Naive thymus-derived CD8-positive, alpha-beta T cell (primary cell): ENCODE data around the gene TLCD3A. TPM values are rescaled to one million over a fixed set of nuclear protein-coding genes. Genes with fewer than 3 reads are reported as not detected.
A peak's percentile ranks its signal among the peaks of the same experiment; 100 is the strongest.

ENCODE experiments used
- ATAC-seq, 2 donors: fragments of 150-1000 bp; cut with Tn5 transposase in 1 of 2; sonication (Bioruptor Pico), chemical (Tn5 transposase) in 1 of 2; 1 replicate in 1 of 2; 2 replicates in 1 of 2; pipeline ENCODE4 v1.10.0; 2021; ENCODE audit warnings: mild to moderate bottlenecking in 2 of 2, moderate library complexity in 2 of 2
- POLR2A ChIA-PET: fragments of 350-600 bp; sonication (Branson Sonifier 250); formaldehyde crosslinking; loops from one replicate; lab custom pipeline; 2021; ENCODE audit warnings: antibody characterized with exemption; lab: Charles Lee
- DNase-seq, 10 donors: peaks; one replicate each; pipeline versions ENCODE4 v3.0.0 to v3.0.0-alpha.2; 2020 to 2022
- H3K27ac Mint-ChIP-seq, 10 donors: one replicate each; pipeline ENCODE4 v1.8.0; 2020 to 2022; ENCODE audit warnings: mild to moderate bottlenecking in 10 of 10, mixed read lengths in 10 of 10, moderate library complexity in 4 of 10, inconsistent platforms in 1 of 10
- H3K27me3 Mint-ChIP-seq, 5 donors: one replicate each; pipeline ENCODE4 v1.8.0; 2021 to 2022; ENCODE audit warnings: mixed read lengths in 5 of 5
- H3K36me3 Mint-ChIP-seq, 3 donors: one replicate each; pipeline ENCODE4 v1.8.0; 2020 to 2022; ENCODE audit warnings: mixed read lengths in 3 of 3, mild to moderate bottlenecking in 2 of 3, inconsistent platforms in 1 of 3
- H3K4me1 Mint-ChIP-seq, 4 donors: one replicate each; pipeline ENCODE4 v1.8.0; 2021 to 2022; ENCODE audit warnings: mixed read lengths in 4 of 4
- H3K4me3 Mint-ChIP-seq, 10 donors: one replicate each; pipeline ENCODE4 v1.8.0; 2020 to 2022; ENCODE audit warnings: mild to moderate bottlenecking in 10 of 10, mixed read lengths in 10 of 10, moderate library complexity in 6 of 10, inconsistent platforms in 1 of 10
- H3K9me3 Mint-ChIP-seq, 9 donors: one replicate each; pipeline ENCODE4 v1.8.0; 2020 to 2022; ENCODE audit warnings: mixed read lengths in 9 of 9, mild to moderate bottlenecking in 3 of 9, inconsistent platforms in 1 of 9, moderate library complexity in 1 of 9
- polyA plus RNA-seq, 3 donors: library from polyadenylated mRNA; unstranded; fragments of 300-500 nt; fragmentation: Illumina TruSeq; gene quantifications; one replicate each; pipeline ENCODE4 v1.2.3, GENCODE V29; 2021
- total RNA-seq, 8 experiments: library from RNA in 2 of 8; stranded (reverse) in 2 of 8; gene quantifications; one replicate each; pipeline ENCODE4 v1.2.3 and lab custom pipeline; 2021 to 2026

TLCD3A gene
- total and polyA plus RNA-seq, 5 experiments from 2014 or later, result 0.98 to 3.8 (median 2.0) TPM

DNA sequence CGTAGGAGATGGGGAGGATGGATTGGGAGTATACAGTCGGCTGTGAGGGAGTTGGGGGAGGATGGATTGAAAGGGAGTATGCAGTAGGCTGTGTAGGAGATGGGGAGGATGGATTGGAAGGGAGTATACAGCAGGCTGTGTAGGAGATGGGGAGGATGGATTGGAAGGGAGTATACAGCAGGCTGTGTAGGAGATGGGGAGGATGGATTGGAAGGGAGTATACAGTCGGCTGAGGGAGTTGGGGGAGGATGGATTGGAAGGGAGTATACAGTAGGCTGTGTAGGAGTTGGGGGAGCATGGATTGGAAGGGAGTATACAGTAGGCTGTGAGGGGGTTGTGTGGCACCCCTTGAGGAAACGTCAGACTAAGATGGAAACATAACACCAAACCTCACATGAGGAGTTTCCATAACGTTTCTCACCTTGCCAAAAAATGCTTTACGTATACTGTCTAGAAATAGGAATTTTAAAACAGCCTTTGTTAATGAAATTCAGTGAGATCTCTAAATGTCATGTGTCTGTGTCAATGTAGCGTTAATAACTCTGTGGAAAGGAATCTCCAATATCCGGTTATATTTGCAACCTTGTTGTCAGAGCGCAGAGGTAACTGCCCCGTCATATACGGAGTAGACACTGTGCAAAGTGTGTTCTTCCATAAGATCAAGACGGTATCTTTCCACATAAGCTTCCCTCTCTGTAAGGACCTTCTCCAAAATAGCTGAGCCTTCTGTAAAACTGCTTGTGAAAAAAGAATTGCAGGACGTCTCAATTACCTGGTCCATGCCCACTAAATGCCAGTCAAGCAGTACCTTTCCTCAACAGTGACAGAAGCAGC, 11.5 kb upstream of the TLCD3A start:
- Mint-ChIP-seq H3K4me3 (no peak overlapping the region), H3K27me3 (peaks cover 0 to 1% (median 0%) of the 10 kb centered on the region in 5 donors), H3K36me3 (no peaks in the 10 kb centered on the region), H3K9me3 (no peaks in the 10 kb centered on the region), H3K4me1 (peaks cover 0 to 5% (median 4%) of the 10 kb centered on the region in 4 donors), H3K27ac (peak overlapping the region in 1 of 10 donors; percentile 48)
- POLR2A ChIA-PET, result no interaction called here
- ATAC-seq (no peak), DNase-seq (no peak)

DNA sequence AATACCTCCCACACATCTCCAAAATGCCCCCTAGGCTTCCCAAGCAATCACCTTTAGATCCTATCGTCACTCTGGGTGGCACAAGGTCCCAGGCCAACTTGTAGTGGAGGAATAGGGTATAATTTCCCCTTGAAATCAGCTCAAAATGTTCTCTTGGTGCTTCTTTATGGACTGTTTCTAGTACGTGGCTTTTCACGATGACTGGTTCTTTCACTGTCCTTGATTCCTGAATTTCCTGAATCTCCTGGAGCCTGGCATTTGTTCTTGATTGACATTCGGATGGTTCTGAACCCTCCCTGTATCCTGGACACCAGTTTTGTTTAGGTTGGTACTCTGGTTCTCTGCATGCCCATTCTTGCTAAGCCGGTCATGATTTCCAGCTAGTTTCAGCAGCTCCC, 10.9 kb upstream of the TLCD3A start:
- POLR2A ChIA-PET, result interaction anchor here (1.2 kb wide), 1 partner anchor 30 kb away, joined by 3 read pairs; no protein-coding TSS in a partner anchor
- ATAC-seq, result no peak
- H3K27me3 Mint-ChIP-seq, result peaks cover 0 to 1% (median 0%) of the 10 kb centered on the region in 5 donors

DNA sequence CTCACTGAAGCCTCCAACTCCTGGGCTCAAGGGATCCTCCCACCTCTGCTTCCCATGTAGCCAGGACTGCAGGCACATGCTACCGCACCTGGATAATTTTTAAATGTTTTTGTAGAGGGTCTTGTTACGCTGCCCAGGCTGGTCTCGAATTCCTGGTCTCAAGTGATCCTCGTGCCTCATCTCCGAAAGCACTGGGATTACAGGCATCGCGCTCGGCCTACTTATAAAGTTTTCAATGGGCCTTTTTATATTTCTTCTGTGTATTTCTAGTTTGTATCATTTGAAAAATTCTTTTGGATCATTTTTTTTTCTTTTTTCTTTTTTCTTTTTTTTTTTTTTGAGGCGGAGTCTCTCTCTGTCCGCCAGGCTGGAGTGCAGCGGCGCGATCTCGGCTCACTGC, 7.3 kb upstream of the TLCD3A start:
- DNase-seq (no peak), ATAC-seq (no peak)
- POLR2A ChIA-PET, result interaction anchor here (0.7 kb wide), 1 partner anchor 735 kb away, joined by 5 read pairs; no protein-coding TSS in a partner anchor
- Mint-ChIP-seq H3K4me3 (no peak overlapping the region), H3K4me1 (no peaks in the 10 kb centered on the region), H3K27me3 (peaks cover 0 to 6% (median 0%) of the 10 kb centered on the region in 5 donors), H3K9me3 (no peaks in the 10 kb centered on the region), H3K36me3 (no peaks in the 10 kb centered on the region), H3K27ac (no peak overlapping the region)

More for the DNA sequence above, 10.9 kb upstream of the TLCD3A start:
- no peak for DNase-seq
- Mint-ChIP-seq H3K9me3 (no peaks in the 10 kb centered on the region), H3K4me3 (no peak overlapping the region), H3K27ac (no peak overlapping the region), H3K36me3 (no peaks in the 10 kb centered on the region), H3K4me1 (peaks cover 0 to 4% (median 3%) of the 10 kb centered on the region in 4 donors)

DNA sequence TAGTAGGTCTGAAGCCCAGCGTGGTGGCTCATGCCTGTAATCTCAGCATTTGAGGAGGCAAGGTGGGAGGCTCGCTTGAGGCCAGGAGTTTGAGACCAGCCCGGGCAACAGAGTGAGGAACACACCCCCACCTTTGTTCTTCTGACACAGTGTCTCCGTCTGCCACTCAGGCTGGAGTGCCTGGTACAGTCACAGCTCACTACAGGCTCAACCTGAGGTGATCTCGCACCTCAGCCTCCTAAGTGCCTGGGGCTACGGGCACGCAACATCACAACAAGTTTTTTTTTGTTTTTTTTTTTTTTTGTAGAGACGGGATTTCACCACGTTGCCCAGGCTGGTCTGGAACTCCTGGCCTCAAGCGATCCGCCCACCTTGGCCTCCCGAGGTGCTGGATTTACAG, 6.7 kb upstream of the TLCD3A start:
- H3K4me3 Mint-ChIP-seq, result no peak overlapping the region
- H3K27me3 Mint-ChIP-seq, result peaks cover 0 to 6% (median 0%) of the 10 kb centered on the region in 5 donors
- DNase-seq (no peak), ATAC-seq (no peak)
- no peaks in the 10 kb centered on the region for H3K36me3 Mint-ChIP-seq
- H3K9me3 Mint-ChIP-seq, result no peaks in the 10 kb centered on the region
- H3K4me1 Mint-ChIP-seq, result peaks cover 0 to 3% (median 0%) of the 10 kb centered on the region in 4 donors
- POLR2A ChIA-PET, result interaction anchor here (0.7 kb wide), 2 partner anchors 56 to 735 kb away, joined by 3 to 5 read pairs; no protein-coding TSS in a partner anchor
- no peak overlapping the region for H3K27ac Mint-ChIP-seq

DNA sequence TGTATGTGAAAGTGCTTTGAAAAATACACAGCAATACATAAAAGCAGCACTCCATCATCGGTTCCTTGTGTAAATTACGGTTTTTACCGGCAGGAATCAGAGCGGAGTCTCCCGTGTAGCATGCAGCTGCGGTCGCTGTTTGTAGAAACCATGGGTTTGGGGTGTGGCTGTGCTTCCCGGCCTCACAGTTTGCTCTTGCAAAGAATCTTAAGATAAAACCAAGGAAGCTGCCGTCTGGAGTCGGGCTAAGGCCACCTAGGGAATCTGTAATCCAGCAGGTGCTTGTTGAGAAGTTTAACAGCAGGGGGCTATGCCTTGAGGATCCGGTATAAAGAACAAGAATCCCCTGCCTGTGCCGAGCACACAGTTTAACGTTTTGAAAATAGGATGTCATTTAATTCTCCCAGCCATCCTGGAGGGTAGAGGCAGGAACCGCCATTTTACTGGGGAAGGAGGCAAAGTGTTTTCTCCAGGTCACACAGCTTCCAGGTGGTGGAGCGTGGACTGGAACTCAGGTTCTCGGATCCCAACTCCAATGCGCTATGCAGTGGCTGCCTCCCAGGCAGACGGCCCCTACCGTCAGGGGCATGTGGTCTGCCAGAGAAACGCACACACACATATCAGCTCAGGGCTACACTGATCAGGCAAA, 6.0 kb upstream of the TLCD3A start:
- Mint-ChIP-seq H3K27me3 (peaks cover 0 to 6% (median 0%) of the 10 kb centered on the region in 5 donors), H3K36me3 (no peaks in the 10 kb centered on the region), H3K9me3 (no peaks in the 10 kb centered on the region), H3K4me3 (no peak overlapping the region), H3K4me1 (peaks cover 0 to 9% (median 0%) of the 10 kb centered on the region in 4 donors), H3K27ac (no peak overlapping the region)
- ATAC-seq (no peak), DNase-seq (no peak)
- POLR2A ChIA-PET, result no interaction called here

DNA sequence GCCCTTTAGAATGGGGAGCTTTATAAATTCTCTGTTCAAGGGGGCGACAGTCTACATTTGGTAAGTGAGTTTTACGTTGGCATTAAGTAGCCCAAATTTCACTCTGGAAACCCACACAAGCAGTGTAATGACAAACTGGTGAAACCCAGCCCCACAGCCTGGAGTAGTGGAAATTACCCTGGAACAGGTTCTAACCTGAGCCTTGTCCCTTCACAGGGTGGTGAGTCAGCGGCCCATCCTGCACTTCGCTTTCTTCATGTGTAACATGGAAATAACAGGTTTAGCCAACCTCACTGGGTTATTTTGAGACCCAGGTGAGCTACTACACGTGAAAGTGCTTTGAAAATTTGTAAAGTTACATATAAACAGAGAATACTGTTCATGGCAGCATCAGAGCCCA, 3.5 kb upstream of the TLCD3A start:
- Mint-ChIP-seq H3K27me3 (peaks cover 0 to 6% (median 0%) of the 10 kb centered on the region in 5 donors), H3K27ac (no peak overlapping the region), H3K9me3 (no peaks in the 10 kb centered on the region), H3K4me3 (peak overlapping the region in 1 of 10 donors; percentile 34), H3K36me3 (no peaks in the 10 kb centered on the region), H3K4me1 (peaks cover 6 to 21% (median 10%) of the 10 kb centered on the region in 4 donors)
- DNase-seq (no peak), ATAC-seq (no peak)
- POLR2A ChIA-PET, result interaction anchor here (0.6 kb wide), 1 partner anchor 356 kb away, joined by 3 read pairs; no protein-coding TSS in a partner anchor

DNA sequence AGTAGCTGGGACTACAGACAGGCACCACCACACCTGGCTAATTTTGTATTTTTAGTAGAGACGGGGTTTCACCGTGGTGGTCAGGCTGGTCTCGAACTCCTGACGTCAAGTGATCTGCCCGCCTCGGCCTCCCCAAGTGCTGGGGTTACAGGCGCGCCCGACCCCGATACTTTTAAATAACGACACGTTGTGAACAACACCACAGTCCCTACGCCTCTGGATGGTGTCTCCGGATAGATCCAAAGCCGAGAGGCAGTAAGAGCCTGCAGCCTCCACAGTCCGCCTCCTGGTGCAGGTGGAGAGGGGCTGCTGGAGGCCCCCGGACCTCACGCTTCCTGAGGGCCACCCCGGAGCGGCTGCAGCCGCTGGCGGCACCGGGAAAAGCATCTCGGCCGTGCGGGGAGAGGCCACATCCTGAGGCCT, 741 bp upstream of the TLCD3A start:
- ATAC-seq (peak in 1 of 2 donors; percentile 22), DNase-seq (no peak)
- Mint-ChIP-seq H3K9me3 (no peaks in the 10 kb centered on the region), H3K27me3 (peaks cover 0 to 5% (median 0%) of the 10 kb centered on the region in 5 donors), H3K36me3 (no peaks in the 10 kb centered on the region), H3K27ac (peak overlapping the region in 5 of 10 donors; percentile 29 to 48 (median 35)), H3K4me3 (peak overlapping the region; percentile 65 to 86 (median 72)), H3K4me1 (peaks cover 6 to 24% (median 11%) of the 10 kb centered on the region in 4 donors)
- POLR2A ChIA-PET, result no interaction called here

DNA sequence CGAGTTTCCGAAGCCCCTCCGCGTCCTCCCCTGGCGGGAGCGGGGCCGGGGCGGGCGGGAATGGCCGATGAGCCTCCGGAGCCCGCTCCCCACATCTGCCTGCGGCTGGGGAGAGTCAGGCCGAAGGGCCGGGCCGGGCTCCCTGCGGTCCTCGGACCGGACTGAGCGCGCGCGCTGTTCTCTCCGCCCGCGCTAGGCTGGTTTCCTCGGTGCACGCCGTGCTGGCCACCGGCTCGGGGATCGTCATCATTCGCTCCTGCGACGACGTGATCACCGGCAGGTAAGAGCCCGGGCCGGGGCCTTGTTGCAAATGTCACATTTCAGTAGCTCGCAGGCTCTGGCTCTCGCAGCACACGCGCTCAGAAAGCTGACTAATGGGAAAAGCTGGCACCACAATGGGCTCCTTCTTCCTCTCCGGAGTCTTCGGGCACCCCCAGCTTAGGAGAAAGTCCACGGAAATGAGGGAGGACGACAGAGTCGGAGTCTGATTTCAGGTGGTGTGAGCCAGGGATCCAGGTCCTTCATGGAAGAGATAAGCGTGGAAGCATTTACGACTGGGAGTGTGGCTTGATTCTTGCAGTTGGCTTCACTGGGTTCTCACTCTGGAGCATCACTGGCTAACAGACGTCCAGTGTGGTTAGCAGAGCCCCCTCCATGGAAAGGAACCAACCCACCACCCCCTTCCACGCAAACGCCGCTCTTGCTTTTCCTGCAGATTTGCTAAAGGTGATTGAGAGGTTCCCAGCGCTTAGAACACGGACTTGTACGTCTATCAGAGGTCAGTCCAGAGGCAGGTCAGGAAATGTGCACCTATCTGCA, 715 bp downstream of the TLCD3A start:
- POLR2A ChIA-PET, result interaction anchor here (1.4 kb wide), 1 partner anchor 18 kb away, joined by 9 read pairs; the partner anchor contains the start of gene GEMIN4
- peak in 5 of 10 donors; percentile 5 to 36 (median 13) for DNase-seq
- peak overlapping the region; percentile 80 to 92 (median 85) for H3K4me3 Mint-ChIP-seq
- no peaks in the 10 kb centered on the region for H3K36me3 Mint-ChIP-seq
- H3K9me3 Mint-ChIP-seq, result no peaks in the 10 kb centered on the region
- H3K4me1 Mint-ChIP-seq, result peaks cover 6 to 24% (median 11%) of the 10 kb centered on the region in 4 donors
- H3K27me3 Mint-ChIP-seq, result peaks cover 0 to 2% (median 0%) of the 10 kb centered on the region in 5 donors
- H3K27ac Mint-ChIP-seq, result peak overlapping the region in 8 of 10 donors; percentile 36 to 86 (median 72)
- peak; percentile 38 to 59 for ATAC-seq

DNA sequence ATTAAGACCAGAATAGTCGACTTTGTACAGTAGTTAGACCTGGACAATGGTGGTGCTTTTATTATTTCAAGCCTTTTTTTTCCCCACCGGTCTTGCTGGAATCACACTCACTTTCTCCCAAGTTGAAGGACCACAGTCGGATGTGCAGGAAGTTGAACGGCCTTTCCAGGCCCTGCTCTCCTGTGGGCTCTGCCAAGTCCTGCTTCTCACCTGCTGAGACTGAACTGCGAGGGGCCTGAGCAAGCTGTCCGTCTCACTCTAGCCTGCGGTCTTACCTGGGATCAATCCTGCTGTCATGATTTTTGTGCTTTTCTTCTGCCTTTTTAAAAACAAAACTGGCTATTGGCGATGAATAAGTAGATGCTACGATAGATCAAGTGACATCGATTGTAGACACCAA, 1.3 kb downstream of the TLCD3A start:
- Mint-ChIP-seq H3K4me1 (peaks cover 8 to 24% (median 13%) of the 10 kb centered on the region in 4 donors), H3K4me3 (peak overlapping the region; percentile 80 to 92 (median 85)), H3K36me3 (peaks cover 0 to 5% (median 0%) of the 10 kb centered on the region in 3 donors), H3K27ac (peak overlapping the region in 6 of 10 donors; percentile 20 to 74 (median 55)), H3K9me3 (no peaks in the 10 kb centered on the region), H3K27me3 (no peaks in the 10 kb centered on the region)
- no peak for ATAC-seq
- DNase-seq, result no peak
- POLR2A ChIA-PET, result interaction anchor here (1.4 kb wide), 1 partner anchor 17 kb away, joined by 9 read pairs; the partner anchor contains the start of gene GEMIN4

DNA sequence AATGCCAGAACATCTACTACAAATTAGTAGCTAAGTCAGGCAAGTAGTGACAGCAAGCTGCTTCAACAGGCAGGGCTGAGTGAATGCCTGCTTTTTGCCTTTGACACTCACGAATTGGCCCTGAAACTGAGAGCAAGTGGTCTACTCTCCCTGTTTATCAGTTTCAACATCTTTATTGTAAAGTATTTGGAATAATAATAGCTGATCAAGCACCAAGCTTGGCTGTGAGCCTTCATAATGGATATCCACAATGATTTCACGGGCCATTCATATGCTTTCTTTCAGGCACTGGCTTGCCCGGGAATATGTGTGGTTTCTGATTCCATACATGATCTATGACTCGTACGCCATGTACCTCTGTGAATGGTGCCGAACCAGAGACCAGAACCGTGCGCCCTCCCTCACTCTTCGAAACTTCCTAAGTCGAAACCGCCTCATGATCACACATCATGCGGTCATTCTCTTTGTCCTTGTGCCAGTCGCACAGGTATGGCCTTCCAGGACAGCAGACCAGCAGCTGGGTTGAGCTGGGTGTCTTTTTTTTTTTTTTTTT, 5.2 kb downstream of the TLCD3A start:
- Mint-ChIP-seq H3K27ac (no peak overlapping the region), H3K4me3 (no peak overlapping the region), H3K36me3 (peaks cover 0 to 30% (median 0%) of the 10 kb centered on the region in 3 donors), H3K9me3 (no peaks in the 10 kb centered on the region), H3K27me3 (no peaks in the 10 kb centered on the region), H3K4me1 (peaks cover 13 to 29% (median 20%) of the 10 kb centered on the region in 4 donors)
- no peak for DNase-seq
- POLR2A ChIA-PET, result interaction anchor here (0.6 to 1.4 kb wide), 2 partner anchors 12 to 53 kb away, joined by 3 read pairs; no protein-coding TSS in a partner anchor
- no peak for ATAC-seq

DNA sequence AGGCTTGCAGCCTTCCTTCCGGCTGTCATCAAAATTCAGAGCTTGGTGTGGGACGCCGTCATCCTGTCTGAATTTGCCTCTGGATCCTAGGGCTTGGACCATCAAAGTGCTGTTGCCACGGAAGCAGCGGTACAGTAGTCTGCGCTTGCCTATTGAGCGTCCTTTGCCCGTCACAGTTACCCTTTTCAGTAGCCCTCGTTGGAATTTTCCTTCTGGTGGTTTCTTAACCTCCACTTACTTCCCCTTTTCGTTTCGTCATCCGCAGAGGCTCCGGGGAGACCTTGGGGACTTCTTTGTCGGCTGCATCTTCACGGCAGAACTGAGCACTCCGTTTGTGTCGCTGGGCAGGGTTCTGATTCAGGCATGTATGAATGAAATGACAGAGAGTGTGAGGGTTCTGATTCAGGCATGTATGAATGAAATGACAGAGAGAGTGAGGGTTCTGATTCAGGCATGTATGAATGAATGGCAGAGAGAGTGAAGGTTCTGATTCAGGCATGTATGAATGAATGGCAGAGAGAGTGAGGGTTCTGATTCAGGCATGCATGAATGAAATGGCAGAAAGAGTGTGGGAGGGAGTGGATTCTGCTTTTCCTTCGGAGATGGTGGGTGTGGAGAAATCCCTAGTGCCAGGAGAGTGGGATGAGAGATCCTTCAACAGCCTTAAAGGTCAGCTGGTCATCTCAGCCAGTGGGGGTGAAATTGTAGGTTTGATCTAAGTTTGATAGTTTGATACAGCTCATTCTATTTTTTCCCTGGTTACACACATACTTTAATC, 8.0 kb downstream of the TLCD3A start:
- Mint-ChIP-seq H3K9me3 (no peaks in the 10 kb centered on the region), H3K4me3 (peak overlapping the region in 3 of 10 donors; percentile 0 to 16 (median 6)), H3K27me3 (no peaks in the 10 kb centered on the region), H3K36me3 (peaks cover 0 to 56% (median 5%) of the 10 kb centered on the region in 3 donors), H3K4me1 (peaks cover 5 to 24% (median 12%) of the 10 kb centered on the region in 4 donors), H3K27ac (peak overlapping the region; percentile 44 to 90 (median 66))
- peak; percentile 68 for ATAC-seq
- peak in 2 of 10 donors; percentile 10 to 27 for DNase-seq
- POLR2A ChIA-PET, result interaction anchor here (0.8 kb wide), 1 partner anchor 12 kb away, joined by 3 read pairs; the partner anchor contains the start of gene GEMIN4
